Endometrial microvascular endothelial cells (primary cell): ENCODE results near the gene ACLY. TPM values are rescaled to one million over a fixed set of nuclear protein-coding genes. Genes with fewer than 3 reads are reported as not detected.
"Not testable (repeated sequence)": the region's sequence is repeated elsewhere in the genome, so short reads cannot be mapped to it uniquely, and the experiment has no call there.

Experiments
- in situ Hi-C: cut with HindIII; loops from 2 replicates; pipeline ENCODE4 v1.10.0; 2017; ENCODE audit warnings: low sequenced_read_pairs, low pct_unique_long_range_greater_than_20kb; ENCODE audit errors: inconsistent ontology term
- total RNA-seq: library from RNA; depleted of rRNA; stranded (reverse); fragments of >200 nt; gene quantifications from one replicate; pipeline ENCODE4 v1.2.3, GENCODE V29; 2015; ENCODE audit errors: inconsistent ontology term

The ACLY gene
- total RNA-seq, 1 donor from 2014 or later = 237 TPM

DNA sequence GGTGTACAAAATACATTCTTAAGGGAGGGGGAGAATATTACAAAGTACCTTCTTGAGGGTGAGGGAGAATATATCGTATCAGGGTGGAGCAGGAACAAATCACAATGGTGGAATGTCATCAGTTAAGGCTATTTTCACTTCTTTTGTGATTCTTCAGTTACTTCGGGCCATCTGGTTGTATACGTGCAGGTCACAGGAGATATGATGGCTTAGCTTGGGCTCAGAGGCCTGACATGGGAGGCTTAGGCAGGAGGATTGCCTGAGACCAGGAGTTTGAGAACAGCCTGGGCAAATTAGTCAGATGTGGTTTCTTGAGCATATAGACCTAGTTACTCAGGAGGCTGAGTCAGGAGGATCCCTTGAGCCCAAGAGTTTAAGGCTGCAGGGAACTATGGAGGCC is 24.7 kb upstream of the ACLY start:
- in situ Hi-C loops = no loop called here

DNA sequence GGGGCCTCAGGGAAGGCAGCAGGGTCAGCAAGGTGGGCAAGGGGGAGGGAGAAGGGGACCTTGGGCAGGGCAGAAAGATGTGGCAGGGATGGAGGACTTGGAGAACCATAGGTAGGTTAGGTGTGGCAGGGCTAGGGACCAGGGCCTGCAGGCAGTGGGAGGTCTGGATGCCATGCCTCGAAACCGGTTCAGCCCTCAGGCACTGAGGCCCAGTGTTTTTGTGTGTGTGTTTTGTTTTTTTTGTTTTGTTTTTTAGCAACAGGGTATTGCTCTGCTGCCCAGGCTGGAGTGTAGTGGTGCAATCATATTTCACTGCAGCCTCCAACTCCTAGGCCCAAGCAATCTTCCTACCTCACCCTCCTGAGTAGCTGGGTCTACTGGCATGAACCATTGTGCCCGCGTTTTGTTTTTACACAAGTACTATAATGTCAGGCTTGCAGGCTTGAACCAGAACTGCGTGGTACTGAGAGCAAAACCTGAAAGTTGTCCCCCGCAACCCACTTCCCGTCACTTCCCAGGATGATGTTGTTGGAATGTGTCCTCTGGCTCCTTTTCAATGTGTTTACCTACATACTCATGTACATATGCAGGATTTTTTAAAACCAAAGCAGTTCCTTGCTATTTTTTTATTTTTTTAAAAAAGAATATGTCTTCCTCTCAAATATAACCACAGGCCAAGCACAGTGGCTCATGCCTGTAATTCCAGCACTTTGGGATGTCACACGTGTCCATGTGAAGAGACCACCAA is 24.0 kb upstream of the ACLY start:
- in situ Hi-C loops = no loop called here

GRCh38 chr17:41941168-41941567 is 22.4 kb upstream of the ACLY start:
- in situ Hi-C loops = no loop called here

DNA sequence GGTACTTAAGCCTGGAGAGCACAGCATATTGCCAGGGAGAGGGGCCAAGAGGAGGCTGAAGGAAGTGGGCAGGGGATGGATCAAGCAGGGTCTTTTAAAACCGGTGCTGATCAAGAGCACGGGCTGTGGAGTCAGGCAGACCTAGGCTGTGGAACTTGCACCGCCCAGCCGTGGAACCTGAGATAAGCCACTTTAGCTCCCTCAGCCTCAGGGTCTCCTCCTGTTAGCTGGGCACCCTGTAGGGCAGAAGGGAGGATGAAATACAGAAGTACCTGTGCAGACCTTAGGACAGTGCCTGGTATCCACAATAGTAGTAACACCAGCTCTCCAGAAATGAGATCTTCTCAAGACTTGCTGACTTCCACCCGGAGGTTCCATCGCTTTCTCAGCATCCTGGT is 20.9 kb upstream of the ACLY start:
- in situ Hi-C loops = no loop called here

GRCh38 chr17:41939044-41939692 is 20.4 kb upstream of the ACLY start:
- in situ Hi-C loops = no loop called here

- in situ Hi-C loops = no loop called here
These were observed 19.5 kb upstream of the ACLY start for GRCh38 chr17:41937970-41938954.

- in situ Hi-C loops = no loop called here
These were observed 16.9 kb upstream of the ACLY start for GRCh38 chr17:41935641-41936040.

GRCh38 chr17:41932816-41933389 is 14.2 kb upstream of the ACLY start:
- in situ Hi-C loops = no loop called here

GRCh38 chr17:41931715-41932114 is 13.0 kb upstream of the ACLY start:
- in situ Hi-C loops = not testable (repeated sequence)

GRCh38 chr17:41930833-41931156 is 12.0 kb upstream of the ACLY start:
- in situ Hi-C loops = not testable (repeated sequence)

DNA sequence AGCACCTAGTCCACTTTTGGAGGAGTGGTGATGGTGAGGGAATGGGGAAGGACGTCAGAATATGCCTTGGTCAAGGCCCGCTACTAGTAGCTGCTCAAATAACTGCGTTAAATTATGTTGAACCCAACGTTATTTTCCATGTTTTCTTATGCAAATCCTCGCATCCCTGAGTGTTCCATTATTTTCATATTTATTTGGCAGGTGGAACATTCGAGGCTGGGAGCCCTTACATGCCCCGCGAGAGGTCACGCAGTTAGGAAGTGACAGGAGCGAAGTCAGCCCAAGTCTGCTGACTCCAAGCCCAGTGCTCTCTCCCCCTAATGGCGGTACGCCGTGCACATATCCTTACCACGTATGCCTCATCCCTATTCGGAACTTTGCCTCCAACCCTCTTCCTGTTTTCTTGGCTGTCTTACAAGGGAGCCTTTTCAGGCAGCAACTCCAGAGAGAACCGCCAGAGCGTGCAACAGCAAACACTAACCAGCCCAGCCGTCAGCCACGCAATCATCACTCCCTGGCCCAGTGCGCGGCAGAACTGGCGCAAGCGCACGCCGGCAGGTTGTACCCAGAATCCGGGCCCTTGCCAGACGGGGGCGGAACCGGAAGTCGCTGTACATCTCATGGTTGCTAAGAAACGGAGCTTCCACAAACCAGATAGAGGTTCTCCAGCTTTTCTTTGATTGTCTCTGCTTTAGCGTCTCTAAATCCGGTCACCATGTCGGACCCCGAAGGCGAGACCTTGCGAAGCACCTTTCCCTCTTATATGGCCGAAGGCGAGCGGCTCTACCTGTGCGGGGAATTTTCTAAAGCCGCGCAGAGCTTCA is 11.5 kb upstream of the ACLY start, which contains the start of gene ODAD4:
Gene ODAD4 (plus strand): TSS at position 609 of the 824 bp plus-strand sequence. CDS start 107 bp downstream, at position 716.
- in situ Hi-C loops = no loop called here

GRCh38 chr17:41928693-41929251 is 10.0 kb upstream of the ACLY start:
- in situ Hi-C loops = no loop called here

DNA sequence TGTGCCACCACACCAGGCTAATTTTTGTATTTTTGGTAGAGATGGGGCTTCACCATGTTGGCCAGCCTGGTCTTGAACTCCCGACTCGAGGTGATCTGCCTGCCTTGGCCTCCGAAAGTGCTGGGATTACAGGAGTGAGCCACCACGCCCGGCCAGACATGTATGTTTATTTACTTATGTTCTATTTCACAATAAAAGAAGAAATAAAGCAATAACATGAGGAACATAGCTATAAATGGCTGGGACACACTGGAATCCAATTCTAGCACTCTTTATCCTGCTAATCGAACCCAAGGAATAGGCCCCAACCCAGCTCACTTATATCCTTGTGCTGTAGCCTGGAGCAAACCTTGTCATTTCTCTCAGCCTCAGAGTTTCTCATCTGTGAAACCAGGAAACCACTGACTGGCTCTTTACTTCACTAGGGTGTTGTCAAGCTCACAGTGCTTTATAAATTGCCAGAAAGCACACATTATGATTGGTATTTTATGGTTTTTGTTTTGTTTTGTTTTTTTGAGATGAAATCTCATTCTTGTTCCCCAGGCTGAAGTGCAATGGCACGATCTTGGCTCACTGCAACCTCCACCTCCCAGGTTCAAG is 7.3 kb upstream of the ACLY start:
- in situ Hi-C loops = no loop called here

DNA sequence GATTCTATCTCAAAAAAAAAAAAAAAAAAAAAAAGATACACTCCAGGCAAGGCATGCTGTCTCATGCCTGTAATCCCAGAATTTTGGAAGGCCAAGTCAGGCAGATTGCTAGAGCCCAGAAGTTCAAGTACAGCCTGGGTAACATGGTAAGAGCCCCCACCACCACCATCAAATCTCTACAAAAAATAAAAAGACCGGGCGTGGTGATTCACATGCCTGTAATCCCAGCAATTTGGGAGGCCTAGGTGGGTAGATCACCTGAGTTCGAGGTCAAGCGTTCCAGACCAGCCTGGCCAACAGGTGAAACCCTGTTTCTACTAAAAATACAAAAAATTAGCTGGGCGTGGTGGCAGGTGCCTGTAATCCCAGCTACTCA is 1.8 kb upstream of the ACLY start:
- in situ Hi-C loops = no loop called here

DNA sequence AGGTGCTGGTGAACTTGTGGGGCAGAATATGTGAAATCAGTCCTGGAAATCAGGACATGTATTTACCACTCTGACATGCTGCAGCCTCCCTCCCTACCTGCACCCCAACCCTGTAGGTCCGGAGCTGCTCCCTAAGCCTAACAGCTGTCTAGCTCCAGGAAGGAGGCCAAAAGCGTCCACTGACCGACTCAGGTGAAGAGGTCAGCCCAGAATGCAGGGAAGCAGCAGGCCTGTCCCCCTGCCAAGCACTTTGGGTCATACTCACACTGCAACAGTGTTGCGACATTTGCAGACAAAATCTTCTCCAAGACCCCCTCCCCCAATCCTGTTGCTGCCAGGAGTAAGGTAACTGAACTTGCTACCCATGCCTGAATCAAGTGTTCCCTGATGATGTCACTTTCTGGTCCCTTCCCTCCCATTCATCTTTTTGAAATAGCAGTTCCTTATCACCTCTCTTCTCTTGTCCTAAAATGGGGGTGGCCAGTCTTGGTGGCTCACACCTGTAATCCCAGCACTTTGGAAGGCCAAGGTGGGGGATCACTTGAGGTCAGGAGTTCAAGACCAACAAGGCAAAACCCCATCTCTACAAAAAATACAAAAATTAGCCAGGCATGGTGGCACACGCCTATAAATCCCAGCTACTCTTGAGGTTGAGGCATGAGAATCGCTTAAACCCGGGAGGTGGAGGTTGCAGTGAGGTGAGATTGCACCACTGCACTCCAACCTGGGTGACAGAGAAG is 1.3 kb upstream of the ACLY start:
- in situ Hi-C loops = no loop called here

- in situ Hi-C loops = no loop called here
These were observed 540 bp upstream of the ACLY start for GRCh38 chr17:41919165-41919817.
